NCI-H2227 (cell line): ENCODE data around the gene GALNT13.

ENCODE experiments used
- DNase-seq: peaks from one replicate; lab custom pipeline; 2025; ENCODE audit not compliant: unreplicated experiment; lab: John Stamatoyannopoulos, UW

Gene GALNT13

GRCh38 chr2:154097833-154098398 lies 226.2 kb downstream of the GALNT13 start:
- DNase-seq: no peak

- no peak for DNase-seq
Observed at GRCh38 chr2:154120706-154121105, 249.0 kb downstream of the GALNT13 start.

GRCh38 chr2:154125891-154126290 lies 254.2 kb downstream of the GALNT13 start:
- no peak for DNase-seq

- no peak for DNase-seq
Observed at GRCh38 chr2:154130821-154131220, 259.1 kb downstream of the GALNT13 start.

- no peak for DNase-seq
Observed at GRCh38 chr2:154132827-154133226, 261.1 kb downstream of the GALNT13 start.

- no peak for DNase-seq
Observed at GRCh38 chr2:154133823-154134222, 262.1 kb downstream of the GALNT13 start.

- DNase-seq: no peak
Observed at GRCh38 chr2:154140249-154141025, 268.7 kb downstream of the GALNT13 start.

- peak; percentile 11 for DNase-seq
Observed at GRCh38 chr2:154142480-154142879, 270.8 kb downstream of the GALNT13 start.

GRCh38 chr2:154143105-154143504 lies 271.4 kb downstream of the GALNT13 start:
- no peak for DNase-seq

- no peak for DNase-seq
Observed at GRCh38 chr2:154158101-154158500, 286.4 kb downstream of the GALNT13 start.

GRCh38 chr2:154161286-154161685 lies 289.6 kb downstream of the GALNT13 start:
- DNase-seq: no peak

GRCh38 chr2:154170400-154170799 lies 298.7 kb downstream of the GALNT13 start:
- no peak for DNase-seq

GRCh38 chr2:154173164-154173563 lies 301.4 kb downstream of the GALNT13 start:
- no peak for DNase-seq

- no peak for DNase-seq
Observed at GRCh38 chr2:154173919-154174318, 302.2 kb downstream of the GALNT13 start.

- DNase-seq: no peak
Observed at GRCh38 chr2:154182008-154182407, 310.3 kb downstream of the GALNT13 start.

- no peak for DNase-seq
Observed at GRCh38 chr2:154187948-154188347, 316.2 kb downstream of the GALNT13 start.

- DNase-seq: peak; percentile 56
Observed at GRCh38 chr2:154189953-154190352, 318.2 kb downstream of the GALNT13 start.

GRCh38 chr2:154193246-154193645 lies 321.5 kb downstream of the GALNT13 start:
- no peak for DNase-seq

GRCh38 chr2:154194909-154195643 lies 323.4 kb downstream of the GALNT13 start:
- no peak for DNase-seq

GRCh38 chr2:154195644-154196195 lies 324.0 kb downstream of the GALNT13 start:
- no peak for DNase-seq

GRCh38 chr2:154198866-154199265 lies 327.1 kb downstream of the GALNT13 start:
- no peak for DNase-seq

GRCh38 chr2:154203206-154203605 lies 331.5 kb downstream of the GALNT13 start:
- no peak for DNase-seq
